Upper lobe of left lung (tissue), 6 donors: ENCODE measurements around the gene MUC5AC. TPM values are rescaled to one million over a fixed set of nuclear protein-coding genes. Genes with fewer than 3 reads are reported as not detected.

Experiments
- ATAC-seq, 2 donors: fragments of 200-7000 bp; cut with Tn5 transposase; one replicate each; pipeline ENCODE4 v1.9.1; 2022; ENCODE audit warnings: mild to moderate bottlenecking in 2 of 2, moderate library complexity in 2 of 2; ENCODE audit not compliant: low FRiP score in 2 of 2
- DNase-seq, 2 donors: peaks; one replicate each; pipeline ENCODE4 v3.0.0-alpha.2; 2019 to 2020
- H3K27ac ChIP-seq, 4 donors: fragments of 200-600 bp; sonication (generic); one replicate each; pipeline ENCODE4 v1.5.1; 2016 to 2019
- H3K27me3 ChIP-seq, 4 donors: fragments of 200-600 bp; sonication (generic); one replicate each; pipeline ENCODE4 v1.5.1; 2017 to 2019
- H3K36me3 ChIP-seq, 4 donors: fragments of 200-600 bp; sonication (generic); one replicate each; pipeline ENCODE4 v1.5.1; 2016 to 2019
- H3K4me1 ChIP-seq, 4 donors: fragments of 200-600 bp; sonication (generic); one replicate each; pipeline ENCODE4 v1.5.1; 2018 to 2019
- H3K4me3 ChIP-seq, 4 donors: fragments of 200-600 bp; sonication (generic); one replicate each; pipeline ENCODE4 v1.5.1; 2017 to 2019; ENCODE audit warnings: mild to moderate bottlenecking in 2 of 4, moderate library complexity in 1 of 4
- H3K9me3 ChIP-seq, 4 donors: fragments of 200-600 bp; sonication (generic); one replicate each; pipeline ENCODE4 v1.5.1; 2018 to 2019
- CTCF ChIP-seq, 6 experiments: fragments of 450-650 bp in 4 of 6; fragments of 200-600 bp in 2 of 6; sonication (generic) in 2 of 6; IDR thresholded peaks; one replicate each; pipeline ENCODE4 v1.5.1; 2016 to 2019; ENCODE audit warnings: antibody characterized with exemption in 6 of 6
- EP300 ChIP-seq, 4 donors: sonication (generic); formaldehyde crosslinking; IDR thresholded peaks; one replicate each; pipeline ENCODE4 v1.5.1; 2017; ENCODE audit warnings: antibody characterized with exemption in 4 of 4, control low read depth in 2 of 4
- POLR2A ChIP-seq, 4 donors: fragments of 450-650 bp; IDR thresholded peaks; one replicate each; pipeline ENCODE4 v1.5.1; 2016 to 2017; ENCODE audit warnings: antibody characterized with exemption in 4 of 4, mild to moderate bottlenecking in 2 of 4
- POLR2AphosphoS5 ChIP-seq, 2 donors: sonication (generic); formaldehyde crosslinking; IDR thresholded peaks; one replicate each; pipeline ENCODE4 v1.5.1; 2017; ENCODE audit warnings: antibody characterized with exemption in 2 of 2
- WGBS, 2 donors: methylation state at CpG; one replicate each; pipeline ENCODE4 v1.1.5; 2017 to 2018; 5-methylcytosine and 5-hydroxymethylcytosine counted together
- total RNA-seq, 6 donors: library from RNA; depleted of rRNA in 4 of 6; stranded (reverse); fragments of >200 nt in 4 of 6; gene quantifications; one replicate each; pipeline versions ENCODE4 v1.1.0 to v1.2.1, GENCODE V29; 2016 to 2021
- donor health status: DM: no; HTN: no; CAD: no; lungs with moderate emphysema.
- donor health status: DM: no; HTN: yes; CAD: no; lungs with severe emphysema.

MUC5AC gene
- total RNA-seq, 6 donors from 2014 or later: under 0.01 to 7.3 (median 0.78) TPM; not detected in 1

- Histone ChIP-seq H3K9me3 (no peaks in the 10 kb centered on the region), H3K27me3 (no peaks in the 10 kb centered on the region), H3K4me1 (no peaks in the 10 kb centered on the region), H3K4me3 (no peak overlapping the region), H3K36me3 (no peaks in the 10 kb centered on the region), H3K27ac (no peak overlapping the region)
- 68 to 69% methylated on average over 17 to 20 of the region's 27 CpGs for WGBS, 2 donors
- DNase-seq (peak; percentile 18 to 66), ATAC-seq (no peak)
- TF ChIP-seq POLR2A (IDR thresholded peaks at IDR 0.05) (no peak), CTCF (IDR thresholded peaks at IDR 0.05) (no peak), EP300 (IDR thresholded peaks at IDR 0.05) (no peak), POLR2AphosphoS5 (IDR thresholded peaks at IDR 0.05) (no peak)
These were observed 37.0 kb upstream of the MUC5AC start for GRCh38 chr11:1120532-1121330.

GRCh38 chr11:1121331-1121812, 36.4 kb upstream of the MUC5AC start:
- TF ChIP-seq EP300 (IDR thresholded peaks at IDR 0.05) (no peak), POLR2AphosphoS5 (IDR thresholded peaks at IDR 0.05) (no peak), POLR2A (IDR thresholded peaks at IDR 0.05) (no peak), CTCF (IDR thresholded peaks at IDR 0.05) (no peak)
- H3K4me3 ChIP-seq: no peak overlapping the region
- no peaks in the 10 kb centered on the region for H3K9me3 ChIP-seq
- ATAC-seq (peak; percentile 12 to 13), DNase-seq (peak; percentile 17 to 63)
- no peaks in the 10 kb centered on the region for H3K4me1 ChIP-seq
- 82 to 87% methylated on average over 14 to 18 of the region's 19 CpGs for WGBS, 2 donors
- no peak overlapping the region for H3K27ac ChIP-seq
- H3K36me3 ChIP-seq: no peaks in the 10 kb centered on the region
- H3K27me3 ChIP-seq: no peaks in the 10 kb centered on the region

GRCh38 chr11:1121813-1122663, 35.7 kb upstream of the MUC5AC start:
- peak in 1 of 2 donors; percentile 3 for ATAC-seq
- Histone ChIP-seq H3K27ac (no peak overlapping the region), H3K27me3 (no peaks in the 10 kb centered on the region), H3K4me3 (no peak overlapping the region), H3K4me1 (no peaks in the 10 kb centered on the region), H3K36me3 (no peaks in the 10 kb centered on the region), H3K9me3 (no peaks in the 10 kb centered on the region)
- TF ChIP-seq POLR2AphosphoS5 (IDR thresholded peaks at IDR 0.05) (no peak), EP300 (IDR thresholded peaks at IDR 0.05) (no peak), CTCF (IDR thresholded peaks at IDR 0.05) (no peak), POLR2A (IDR thresholded peaks at IDR 0.05) (no peak)
- DNase-seq: peak; percentile 14 to 68
- WGBS, 2 donors: 48 to 62% methylated on average over 9 to 15 of the region's 28 CpGs

GRCh38 chr11:1122664-1123002, 35.1 kb upstream of the MUC5AC start:
- Histone ChIP-seq H3K27me3 (no peaks in the 10 kb centered on the region), H3K27ac (no peak overlapping the region), H3K4me3 (no peak overlapping the region), H3K36me3 (no peaks in the 10 kb centered on the region), H3K9me3 (no peaks in the 10 kb centered on the region), H3K4me1 (no peaks in the 10 kb centered on the region)
- WGBS, 2 donors: 69 to 73% methylated on average over 6 to 7 of the region's 7 CpGs
- TF ChIP-seq POLR2AphosphoS5 (IDR thresholded peaks at IDR 0.05) (no peak), EP300 (IDR thresholded peaks at IDR 0.05) (no peak), CTCF (IDR thresholded peaks at IDR 0.05) (no peak), POLR2A (IDR thresholded peaks at IDR 0.05) (no peak)
- ATAC-seq (no peak), DNase-seq (no peak)
